GM06990 (cell line): Measurements from ENCODE around the gene NKAIN4.

Experiments
- DNase-seq: peaks from one replicate; pipeline ENCODE4 v3.0.0-alpha.2; 2011; ENCODE audit not compliant: insufficient read length; ENCODE audit errors: extremely low read depth
- H3K27me3 ChIP-seq: replicated peaks from 2 replicates; pipeline ENCODE4 v1.6.0; 2011; ENCODE audit warnings: low read length; ENCODE audit not compliant: control insufficient read depth, insufficient read depth
- H3K36me3 ChIP-seq: 2 replicates; pipeline ENCODE4 v1.5.1; 2011; ENCODE audit warnings: low read length; ENCODE audit not compliant: control insufficient read depth, insufficient read depth
- H3K4me3 ChIP-seq: replicated peaks from 2 replicates; pipeline ENCODE4 v1.5.1; 2011; ENCODE audit warnings: low read depth, mild to moderate bottlenecking, control low read depth, low read length
- CTCF ChIP-seq: IDR thresholded peaks from 2 replicates; pipeline ENCODE4 v1.5.1; 2011; ENCODE audit warnings: low read length, control low read depth, mild to moderate bottlenecking, inconsistent platforms; ENCODE audit not compliant: insufficient read depth, poor library complexity, severe bottlenecking

NKAIN4 gene

GRCh38 chr20:63286781-63287696 is 32.8 kb upstream of the NKAIN4 start:
- Histone ChIP-seq H3K4me3 (no peak overlapping the region), H3K36me3 (peaks cover 25% of the 10 kb centered on the region), H3K27me3 (no peaks in the 10 kb centered on the region)
- no peak for DNase-seq
- no peak for TF ChIP-seq CTCF

- H3K27me3 ChIP-seq: no peaks in the 10 kb centered on the region
- no peak for DNase-seq
- TF ChIP-seq CTCF: no peak
- peaks cover 29% of the 10 kb centered on the region for H3K36me3 ChIP-seq
- no peak overlapping the region for H3K4me3 ChIP-seq
These were observed 31.7 kb upstream of the NKAIN4 start for GRCh38 chr20:63285636-63286615.

GRCh38 chr20:63284981-63285524 is 30.8 kb upstream of the NKAIN4 start:
- DNase-seq: no peak
- Histone ChIP-seq H3K27me3 (no peaks in the 10 kb centered on the region), H3K36me3 (peaks cover 33% of the 10 kb centered on the region), H3K4me3 (no peak overlapping the region)
- no peak for TF ChIP-seq CTCF

GRCh38 chr20:63284544-63284949 is 30.3 kb upstream of the NKAIN4 start:
- Histone ChIP-seq H3K36me3 (peaks cover 33% of the 10 kb centered on the region), H3K27me3 (no peaks in the 10 kb centered on the region), H3K4me3 (no peak overlapping the region)
- no peak for DNase-seq
- TF ChIP-seq CTCF: no peak

- no peak for TF ChIP-seq CTCF
- Histone ChIP-seq H3K36me3 (peaks cover 34% of the 10 kb centered on the region), H3K27me3 (no peaks in the 10 kb centered on the region), H3K4me3 (no peak overlapping the region)
- no peak for DNase-seq
These were observed 29.8 kb upstream of the NKAIN4 start for GRCh38 chr20:63284083-63284440.
